A673 (cell line): ENCODE measurements around the gene RAB28. TPM values are rescaled to one million over a fixed set of nuclear protein-coding genes. Genes with fewer than 3 reads are reported as not detected.

Experiments used
- BruUV-seq: library from RNA; stranded (reverse); fragments of 400-500 nt; replicated peaks from 2 replicates; lab custom pipeline; 2021; lab: Mats Ljungman, UMichigan
- CTCF ChIA-PET: fragments of 300-600 bp; sonication (Branson Sonifier 250); formaldehyde crosslinking; loops from one replicate; lab custom pipeline; 2022; ENCODE audit warnings: antibody characterized with exemption; lab: Charles Lee
- POLR2A ChIA-PET: fragments of 300-600 bp; sonication (Branson Sonifier 250); formaldehyde crosslinking; loops from one replicate; lab custom pipeline; 2022; ENCODE audit warnings: antibody characterized with exemption; ENCODE audit not compliant: low non-redundant PET; lab: Charles Lee
- DNase-seq: peaks from one replicate; pipeline ENCODE4 v3.0.0-alpha.2; 2015; ENCODE audit warnings: low spot score
- H3K27ac ChIP-seq: fragments of 200-600 bp; sonication (generic); 2 replicates; pipeline ENCODE4 v1.5.1; 2016; ENCODE audit warnings: mixed run types, low read depth, mild to moderate bottlenecking, mixed read lengths, antibody characterized with exemption, low read length; ENCODE audit not compliant: poor library complexity, severe bottlenecking
- H3K27me3 ChIP-seq: fragments of 200-600 bp; sonication (generic); replicated peaks from 2 replicates; pipeline ENCODE4 v1.6.1; 2017; ENCODE audit warnings: mixed run types, low read depth, mild to moderate bottlenecking, mixed read lengths, antibody characterized with exemption, low read length; ENCODE audit not compliant: insufficient read depth, poor library complexity
- H3K36me3 ChIP-seq: fragments of 200-600 bp; sonication (generic); 2 replicates; pipeline ENCODE4 v1.6.1; 2016; ENCODE audit warnings: mixed run types, mild to moderate bottlenecking, mixed read lengths, antibody characterized with exemption, low read length; ENCODE audit not compliant: insufficient read depth, poor library complexity, severe bottlenecking
- H3K4me1 ChIP-seq: fragments of 200-600 bp; sonication (generic); 2 replicates; pipeline ENCODE4 v1.6.1; 2017; ENCODE audit warnings: mixed run types, mild to moderate bottlenecking, mixed read lengths, antibody characterized with exemption, low read length; ENCODE audit not compliant: insufficient read depth, poor library complexity, severe bottlenecking
- H3K4me3 ChIP-seq: fragments of 200-600 bp; sonication (generic); 2 replicates; pipeline ENCODE4 v1.5.1; 2016; ENCODE audit warnings: low read depth, mixed run types, mild to moderate bottlenecking, mixed read lengths, low read length; ENCODE audit not compliant: poor library complexity, severe bottlenecking
- H3K9me3 ChIP-seq: fragments of 200-600 bp; sonication (generic); 2 replicates; pipeline ENCODE4 v1.6.1; 2016; ENCODE audit warnings: mixed run types, low read depth, mild to moderate bottlenecking, mixed read lengths, antibody characterized with exemption, low read length; ENCODE audit not compliant: poor library complexity, severe bottlenecking
- CTCF ChIP-seq: fragments of 300-800, 200-600 bp; sonication (generic); conservative IDR thresholded peaks from 2 replicates; pipeline ENCODE4 v1.5.1; 2017; ENCODE audit warnings: low read depth, mild to moderate bottlenecking, antibody characterized with exemption, low read length, moderate library complexity, mixed read lengths
- EZH2 ChIP-seq: fragments of 200-600 bp; sonication (generic); IDR thresholded peaks from 2 replicates; pipeline ENCODE4 v1.6.1; 2017; ENCODE audit warnings: borderline replicate concordance, low read depth, mild to moderate bottlenecking, mixed read lengths, antibody characterized with exemption, low read length; ENCODE audit not compliant: poor library complexity, severe bottlenecking
- intact Hi-C: fragments of 100-400 bp; cut with micrococcal nuclease; formaldehyde crosslinking; loops from one replicate; pipeline ENCODE4 v1.10.0; 2022; ENCODE audit not compliant: unreplicated experiment
- total RNA-seq: library from RNA; stranded (reverse); gene quantifications from 2 replicates; pipeline ENCODE4 v1.2.3, GENCODE V29; 2021

RAB28 gene
- total RNA-seq, 1 experiment from 2014 or later = 22.6 TPM

- intact Hi-C loops = no loop called here
- TF ChIP-seq CTCF = no peak
- no TSS peak for BruUV-seq
- Histone ChIP-seq H3K4me3 (no peak overlapping the region), H3K36me3 (no peaks in the 10 kb centered on the region), H3K4me1 (no peaks in the 10 kb centered on the region), H3K9me3 (no peaks in the 10 kb centered on the region), H3K27ac (no peak overlapping the region), H3K27me3 (no peaks in the 10 kb centered on the region)
- no peak for DNase-seq
- CTCF ChIA-PET = no interaction called here
- POLR2A ChIA-PET = no interaction called here
Observed at GRCh38 chr4:13496605-13497004, 12.5 kb upstream of the RAB28 start.

- H3K4me3 ChIP-seq = no peak overlapping the region
- BruUV-seq = no TSS peak
- no peak overlapping the region for H3K27ac ChIP-seq
- DNase-seq = no peak
- intact Hi-C loops = no loop called here
- no peaks in the 10 kb centered on the region for H3K27me3 ChIP-seq
- H3K4me1 ChIP-seq = no peaks in the 10 kb centered on the region
- CTCF ChIA-PET = no interaction called here
- TF ChIP-seq EZH2 (no peak), CTCF (no peak)
- H3K36me3 ChIP-seq = no peaks in the 10 kb centered on the region
- no peaks in the 10 kb centered on the region for H3K9me3 ChIP-seq
- POLR2A ChIA-PET = no interaction called here
Observed at GRCh38 chr4:13495753-13496152, 11.6 kb upstream of the RAB28 start.

GRCh38 chr4:13493793-13494192, 9.7 kb upstream of the RAB28 start:
- BruUV-seq = no TSS peak
- no peak overlapping the region for H3K4me3 ChIP-seq
- no peaks in the 10 kb centered on the region for H3K36me3 ChIP-seq
- ChIA-PET CTCF (no interaction called here), POLR2A (no interaction called here)
- no peaks in the 10 kb centered on the region for H3K4me1 ChIP-seq
- no peaks in the 10 kb centered on the region for H3K9me3 ChIP-seq
- DNase-seq = no peak
- H3K27me3 ChIP-seq = no peaks in the 10 kb centered on the region
- H3K27ac ChIP-seq = no peak overlapping the region
- no peak for TF ChIP-seq EZH2
- no peak for TF ChIP-seq CTCF
- intact Hi-C loops = no loop called here
